CD4-positive, alpha-beta T cell treated with Interleukin-17A for 1 hour (primary cell): ENCODE measurements around the gene GTF2H1.
"Not testable (repeated sequence)": the region's sequence is repeated elsewhere in the genome, so short reads cannot be mapped to it uniquely, and the experiment has no call there.

ENCODE experiments used
- DNase-seq: peaks from one replicate; pipeline ENCODE4 v3.0.0-alpha.2; 2020

The GTF2H1 gene

GRCh38 chr11:18320617-18321016 lies 1.8 kb upstream of the GTF2H1 start:
- DNase-seq: no peak

GRCh38 chr11:18321578-18321968 lies 794 bp upstream of the GTF2H1 start:
- no peak for DNase-seq

GRCh38 chr11:18322818-18323570 lies 627 bp downstream of the GTF2H1 start:
- no peak for DNase-seq

- DNase-seq: not testable (repeated sequence)
Measured at GRCh38 chr11:18323881-18324280, 1.5 kb downstream of the GTF2H1 start.

- DNase-seq: no peak
Measured at GRCh38 chr11:18324381-18324780, 2.0 kb downstream of the GTF2H1 start.

- DNase-seq: no peak
Measured at GRCh38 chr11:18329196-18329870, 7.0 kb downstream of the GTF2H1 start.

GRCh38 chr11:18330921-18331320 lies 8.6 kb downstream of the GTF2H1 start:
- no peak for DNase-seq

- peak; percentile 73 for DNase-seq
Measured at GRCh38 chr11:18332302-18332701, 9.9 kb downstream of the GTF2H1 start.

- peak; percentile 60 for DNase-seq
Measured at GRCh38 chr11:18332891-18333290, 10.5 kb downstream of the GTF2H1 start.

- no peak for DNase-seq
Measured at GRCh38 chr11:18347471-18348125, 25.2 kb downstream of the GTF2H1 start.

GRCh38 chr11:18352581-18352980 lies 30.2 kb downstream of the GTF2H1 start:
- no peak for DNase-seq

- no peak for DNase-seq
Measured at GRCh38 chr11:18358646-18359045, 36.3 kb downstream of the GTF2H1 start.

GRCh38 chr11:18361154-18361553 lies 38.8 kb downstream of the GTF2H1 start:
- DNase-seq: no peak

- no peak for DNase-seq
Measured at GRCh38 chr11:18364495-18365073, 42.2 kb downstream of the GTF2H1 start.

- no peak for DNase-seq
Measured at GRCh38 chr11:18365741-18366140, 43.4 kb downstream of the GTF2H1 start.

- no peak for DNase-seq
Measured at GRCh38 chr11:18366286-18366685, 43.9 kb downstream of the GTF2H1 start.

GRCh38 chr11:18367431-18367830 lies 45.1 kb downstream of the GTF2H1 start:
- no peak for DNase-seq

- no peak for DNase-seq
Measured at GRCh38 chr11:18368221-18368620, 45.9 kb downstream of the GTF2H1 start.

- DNase-seq: no peak
Measured at GRCh38 chr11:18369398-18369797, 47.0 kb downstream of the GTF2H1 start.

- DNase-seq: no peak
Measured at GRCh38 chr11:18371279-18371678, 48.9 kb downstream of the GTF2H1 start.

GRCh38 chr11:18372201-18372600 lies 49.8 kb downstream of the GTF2H1 start:
- DNase-seq: no peak

- no peak for DNase-seq
Measured at GRCh38 chr11:18374956-18375355, 52.6 kb downstream of the GTF2H1 start.

GRCh38 chr11:18375941-18376340 lies 53.6 kb downstream of the GTF2H1 start:
- no peak for DNase-seq

GRCh38 chr11:18379201-18379600 lies 56.8 kb downstream of the GTF2H1 start:
- DNase-seq: no peak
